Erythroblast (primary cell): Measurements from ENCODE around the gene ODAD2.

Source experiments
- GATA1 ChIP-seq: IDR thresholded peaks from 2 replicates; pipeline ENCODE4 v1.6.1; 2011; ENCODE audit warnings: low read depth, mild to moderate bottlenecking, control low read depth, low read length, moderate library complexity
- POLR2A ChIP-seq: IDR thresholded peaks from 2 replicates; pipeline ENCODE4 v1.6.1; 2011; ENCODE audit warnings: mild to moderate bottlenecking, low read length

DNA sequence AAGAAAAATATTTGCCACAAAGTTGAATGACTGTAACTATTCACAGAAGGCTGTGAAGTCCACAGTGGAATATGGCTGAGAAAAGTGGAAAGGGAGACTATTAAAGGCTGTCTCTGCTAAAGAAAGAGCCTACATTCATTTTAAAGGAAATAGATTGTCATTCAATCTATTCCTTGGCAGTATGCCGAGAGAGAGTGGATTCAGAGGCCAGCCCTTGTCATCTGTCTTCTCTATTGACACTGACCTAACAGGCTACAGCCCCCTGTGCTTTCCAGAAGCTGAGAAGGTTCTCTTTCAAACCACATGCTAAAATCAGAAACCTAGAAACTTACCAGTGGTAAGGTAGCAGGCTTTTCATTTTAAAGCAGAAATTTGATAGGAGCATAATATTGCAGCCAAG, 12.1 kb downstream of the ODAD2 start:
- TF ChIP-seq POLR2A (no peak), GATA1 (no peak)
